Stimulated activated CD8-positive, alpha-beta memory T cell treated with anti-CD3 and anti-CD28 coated beads, Interleukin-7, amount 100 ng/mL, for 48 hours (primary cell): Measurements from ENCODE around the gene RPL29.

ENCODE experiments used
- DNase-seq, 2 donors: peaks; one replicate each; pipeline ENCODE4 v3.0.0-alpha.2; 2020; ENCODE audit warnings: low read depth in 1 of 2; ENCODE audit errors: extremely low read depth in 1 of 2

RPL29 gene

GRCh38 chr3:51983578-51984268 is 12.0 kb downstream of the RPL29 start:
- no peak for DNase-seq

- DNase-seq = peak; percentile 69 to 82
Measured at GRCh38 chr3:51982838-51983577, 12.7 kb downstream of the RPL29 start, which contains the start of gene ACY1. TSS of gene ACY1 (plus strand) at chr3:51983535. CDS start at chr3:51984065, 530 bp downstream.

GRCh38 chr3:51982352-51982837 is 13.3 kb downstream of the RPL29 start:
- DNase-seq = peak in 1 of 2 donors; percentile 22

GRCh38 chr3:51980253-51980652 is 15.4 kb downstream of the RPL29 start:
- no peak for DNase-seq

- DNase-seq = no peak
Measured at GRCh38 chr3:51978143-51978502, 17.6 kb downstream of the RPL29 start.

DNA sequence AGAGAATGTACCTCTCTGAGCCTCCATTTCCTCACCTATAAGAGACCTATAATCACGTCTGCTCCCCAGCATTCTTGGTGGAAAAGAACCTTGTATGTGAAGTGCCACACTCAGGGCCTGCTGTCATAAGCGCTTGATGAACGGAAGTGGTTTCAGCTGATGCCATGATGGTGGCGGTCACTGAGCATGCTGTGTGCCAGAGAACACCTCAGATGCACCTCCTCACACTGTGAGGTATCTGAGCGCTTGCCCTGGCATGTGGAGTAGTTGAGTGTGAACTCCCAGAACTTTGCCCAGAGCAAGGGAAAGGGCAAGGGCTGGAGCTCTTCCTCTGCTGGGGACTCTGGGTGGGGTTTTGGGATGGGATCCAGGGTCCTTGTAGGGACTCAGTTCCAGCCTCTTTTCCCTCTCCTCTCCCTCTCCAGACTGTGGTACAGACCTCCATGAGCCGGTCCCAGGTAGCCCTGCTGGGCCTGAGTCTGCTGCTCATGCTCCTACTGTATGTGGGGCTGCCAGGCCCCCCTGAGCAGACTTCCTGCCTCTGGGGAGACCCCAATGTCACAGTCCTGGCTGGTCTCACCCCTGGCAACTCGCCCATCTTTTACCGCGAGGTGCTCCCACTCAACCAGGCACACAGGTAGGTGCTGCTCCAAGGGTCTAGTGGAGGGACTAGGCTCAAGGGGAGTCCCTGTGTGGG is 18.1 kb downstream of the RPL29 start:
- no peak for DNase-seq

DNA sequence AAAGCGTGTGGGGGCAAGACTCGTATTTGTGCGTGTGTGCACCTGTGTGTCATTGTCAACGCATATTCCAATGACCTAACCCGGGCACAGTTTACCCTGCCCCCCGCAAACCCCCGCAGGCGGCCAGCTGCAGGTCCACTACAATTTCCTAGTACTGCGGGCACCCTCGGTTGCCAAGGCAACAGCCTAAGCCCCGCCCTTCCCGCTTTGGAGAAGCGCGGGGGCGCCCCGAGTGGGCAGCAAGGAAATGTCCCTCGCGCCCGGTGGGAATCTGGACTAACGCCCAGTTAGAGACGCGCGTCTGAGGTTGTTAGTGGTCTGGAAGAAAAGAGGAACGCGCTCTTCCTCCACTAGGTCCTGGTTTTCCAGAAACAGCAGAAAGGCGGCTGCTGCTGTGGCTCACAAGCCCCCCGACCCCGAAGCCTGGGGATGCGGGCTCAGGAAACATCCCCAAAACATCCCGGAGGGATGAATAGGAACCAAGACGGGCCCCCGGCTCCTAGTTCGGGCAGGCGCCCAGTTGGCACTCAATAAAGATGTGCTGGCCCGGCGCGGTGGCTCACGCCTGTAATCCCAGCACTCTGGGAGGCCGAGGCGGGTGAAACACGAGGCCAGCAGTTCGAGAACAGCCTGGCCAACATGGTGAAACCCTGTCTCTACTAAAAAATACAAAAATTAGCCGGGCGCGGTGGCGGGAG is 19.7 kb downstream of the RPL29 start:
- DNase-seq = peak in 1 of 2 donors; percentile 24

GRCh38 chr3:51974963-51975851 is 20.5 kb downstream of the RPL29 start, which contains the start of gene ABHD14A:
TSS of gene ABHD14A (plus strand) at chr3:51975064. CDS start at chr3:51975136, 72 bp downstream.
- DNase-seq = peak in 1 of 2 donors; percentile 40

- no peak for DNase-seq
Measured at GRCh38 chr3:51974277-51974962, 21.3 kb downstream of the RPL29 start.

- no peak for DNase-seq
Measured at GRCh38 chr3:51971350-51971749, 24.3 kb downstream of the RPL29 start.

DNA sequence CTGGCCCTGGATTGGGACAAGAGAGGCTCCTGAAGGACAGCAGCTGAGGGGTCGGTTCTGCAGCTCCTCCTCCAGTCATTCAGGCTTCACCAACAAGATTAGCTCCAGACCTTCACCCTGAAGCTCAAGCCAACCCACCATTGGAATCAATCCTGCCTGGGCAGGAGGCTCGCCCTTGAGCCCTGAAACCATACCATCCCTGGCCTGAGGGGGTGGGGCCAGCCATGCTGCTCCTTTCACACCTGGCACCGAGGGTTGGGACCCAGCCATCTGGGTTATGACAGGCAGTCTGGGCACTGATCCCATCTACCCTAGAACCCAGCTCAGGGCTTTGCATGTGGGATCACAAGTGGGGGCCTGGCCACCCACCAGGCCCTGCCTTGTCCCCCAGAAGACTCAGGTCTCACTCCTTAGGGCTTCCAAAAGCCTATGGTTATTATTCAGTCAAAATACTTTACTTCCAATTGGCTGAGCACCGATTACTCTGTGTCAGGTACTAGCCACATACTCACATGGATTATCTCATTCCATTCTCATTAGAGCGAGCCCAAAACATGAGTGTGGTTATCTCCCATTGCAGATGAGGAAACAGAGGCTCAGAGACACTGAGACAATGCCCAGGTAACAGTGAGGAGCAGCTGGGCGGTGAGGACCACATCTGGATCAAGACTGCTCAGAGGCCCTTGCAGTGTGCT is 24.9 kb downstream of the RPL29 start:
- no peak for DNase-seq

DNA sequence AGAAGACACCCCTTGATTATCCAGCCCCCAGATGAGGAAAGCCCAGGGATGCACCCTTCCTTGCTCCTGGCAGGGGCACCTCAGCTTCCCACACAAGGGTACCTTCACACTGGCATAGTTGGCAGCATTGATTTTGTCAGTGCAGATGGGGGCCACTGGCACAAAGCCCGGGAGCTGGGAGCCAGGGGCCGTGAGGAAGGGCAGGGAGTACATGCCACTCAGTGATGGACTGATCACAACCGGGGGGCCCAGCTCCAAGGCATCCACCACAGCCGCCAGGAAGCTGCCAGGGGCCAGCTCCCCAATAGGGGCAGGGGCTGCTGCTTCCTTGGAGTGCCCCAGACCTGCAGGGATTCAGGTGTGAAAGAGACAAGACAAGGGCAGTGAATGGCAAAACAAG is 25.9 kb downstream of the RPL29 start:
- no peak for DNase-seq

GRCh38 chr3:51968883-51969678 is 26.6 kb downstream of the RPL29 start:
- no peak for DNase-seq

GRCh38 chr3:51968170-51968775 is 27.4 kb downstream of the RPL29 start:
- DNase-seq = no peak

DNA sequence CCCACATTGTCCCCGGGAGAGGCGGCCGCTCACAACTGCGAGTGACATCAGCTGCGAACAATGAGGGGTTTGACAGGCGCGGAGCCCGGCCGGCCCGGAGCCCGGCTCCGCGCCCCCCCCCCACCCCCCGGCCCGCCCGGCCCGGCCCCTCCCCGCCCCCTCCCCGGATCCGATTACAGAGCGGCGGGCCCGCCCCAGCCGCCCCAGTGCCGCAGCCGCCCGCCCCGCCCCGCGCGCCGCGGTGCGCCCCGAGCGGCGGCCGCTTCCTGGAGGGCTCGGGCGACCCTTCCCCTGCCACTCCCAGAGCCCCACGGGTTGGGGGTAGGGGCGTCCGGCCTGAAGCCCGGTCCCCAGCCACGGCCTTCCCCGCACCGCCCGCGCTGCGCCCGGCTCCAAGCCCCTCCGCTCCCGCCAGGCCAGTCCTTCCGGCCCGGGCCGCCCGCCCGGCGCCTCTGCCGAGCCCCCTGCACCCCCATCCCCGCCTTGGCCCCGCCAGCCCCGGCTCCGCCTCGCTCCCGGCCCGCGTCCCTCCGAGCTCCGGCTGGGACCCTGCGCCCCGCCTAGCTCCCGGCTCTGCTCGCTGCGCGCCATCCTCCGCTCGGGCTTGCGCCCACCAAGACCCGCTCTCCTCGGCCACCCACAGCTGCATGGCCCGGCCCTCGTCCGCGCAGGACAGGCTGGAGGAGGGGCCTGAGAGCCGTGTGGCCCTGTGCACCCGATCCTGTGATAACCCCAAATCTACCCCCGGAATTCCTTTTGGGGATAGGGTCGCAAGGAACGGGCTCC is 28.1 kb downstream of the RPL29 start, which contains the start of gene PCBP4:
TSS of gene PCBP4 (minus strand) at position 71 of the 786 bp plus-strand sequence. CDS start 6,214 bp downstream, outside the sequence.
- DNase-seq = no peak

- no peak for DNase-seq
Measured at GRCh38 chr3:51966922-51967383, 28.7 kb downstream of the RPL29 start.
